SU-DHL-6 (cell line): ENCODE data around the gene SRP72.

Source experiments
- H2AFZ ChIP-seq: fragments of 200-600 bp; sonication (generic); 2 replicates; pipeline ENCODE4 v1.6.1; 2014; ENCODE audit warnings: low read depth, mild to moderate bottlenecking, moderate library complexity, mixed read lengths, antibody characterized with exemption, low read length; ENCODE audit not compliant: severe bottlenecking
- H3F3A ChIP-seq: fragments of 200-600 bp; shearing (Covaris generic); 2 replicates; pipeline ENCODE4 v1.6.0; 2016; ENCODE audit warnings: antibody characterized with exemption, mild to moderate bottlenecking; ENCODE audit not compliant: insufficient read depth
- H3K27ac ChIP-seq: fragments of 200-600 bp; sonication (generic); 2 replicates; pipeline ENCODE4 v1.5.1; 2016; ENCODE audit warnings: low read depth, mild to moderate bottlenecking, low read length, moderate library complexity, mixed read lengths
- H3K27me3 ChIP-seq: fragments of 200-600 bp; sonication (generic), shearing (Covaris generic); 2 replicates; pipeline ENCODE4 v1.6.0; 2014; ENCODE audit warnings: mild to moderate bottlenecking, low read length
- H3K36me3 ChIP-seq: fragments of 200-600 bp; sonication (generic); 2 replicates; pipeline ENCODE4 v1.6.1; 2014; ENCODE audit warnings: mild to moderate bottlenecking, low read length, mixed read lengths
- H3K4me2 ChIP-seq: fragments of 300-600, 200-600 bp; shearing (Covaris generic), sonication (generic); 2 replicates; pipeline ENCODE4 v1.6.0; 2014; ENCODE audit warnings: low read length, low read depth, mild to moderate bottlenecking; ENCODE audit not compliant: poor library complexity, severe bottlenecking
- H3K4me3 ChIP-seq: fragments of 200-600 bp; sonication (generic); 2 replicates; pipeline ENCODE4 v1.5.1; 2014; ENCODE audit warnings: antibody characterized with exemption, low read length, mild to moderate bottlenecking, mixed read lengths; ENCODE audit not compliant: insufficient read depth, poor library complexity, severe bottlenecking
- H3K79me2 ChIP-seq: fragments of 200-600 bp; sonication (generic); 2 replicates; pipeline ENCODE4 v1.6.1; 2014; ENCODE audit warnings: mild to moderate bottlenecking, low read length, moderate library complexity; ENCODE audit not compliant: insufficient read depth
- H3K9ac ChIP-seq: fragments of 200-600 bp; sonication (generic); 2 replicates; pipeline ENCODE4 v1.7.0; 2014; ENCODE audit warnings: mild to moderate bottlenecking, low read length
- H3K9me2 ChIP-seq: fragments of 200-600 bp; sonication (generic); replicated peaks from 2 replicates; pipeline ENCODE4 v1.6.1; 2014; ENCODE audit warnings: low read length; ENCODE audit not compliant: insufficient read depth
- H3K9me3 ChIP-seq: fragments of 200-600 bp; sonication (generic); 2 replicates; pipeline ENCODE4 v1.6.1; 2014; ENCODE audit warnings: low read length, mixed read lengths; ENCODE audit not compliant: insufficient read depth
- H4K20me1 ChIP-seq: fragments of 200-600 bp; sonication (generic); 2 replicates; pipeline ENCODE4 v1.6.1; 2014; ENCODE audit warnings: low read depth, mild to moderate bottlenecking, antibody characterized with exemption, low read length, moderate library complexity, mixed read lengths
- EZH2phosphoT487 ChIP-seq: fragments of 200-600 bp; sonication (generic), shearing (Covaris generic); conservative IDR thresholded peaks from 2 replicates; pipeline ENCODE4 v1.6.1; 2018; ENCODE audit warnings: mild to moderate bottlenecking, antibody characterized with exemption, low read length, moderate library complexity, mixed read lengths
- TF ChIP-seq, protein P1 (sequence below): fragments of 200-600 bp; sonication (generic); IDR thresholded peaks from one replicate; pipeline ENCODE4 v1.5.1; 2017; ENCODE audit warnings: antibody characterized with exemption, mild to moderate bottlenecking, low read length, moderate library complexity; ENCODE audit not compliant: insufficient read depth, poor library complexity, severe bottlenecking

The SRP72 gene

GRCh38 chr4:56450342-56450741, 17.1 kb upstream of the SRP72 start:
- Histone ChIP-seq H3K9me2 (no peaks in the 10 kb centered on the region), H3K27ac (no peak overlapping the region), H3K9me3 (no peaks in the 10 kb centered on the region), H2AFZ (no peak overlapping the region), H3K79me2 (peaks cover 15% of the 10 kb centered on the region; the same call in 1 of the 2 replicates), H3K36me3 (peaks cover 24% of the 10 kb centered on the region; the same call in 1 of the 2 replicates), H3K4me3 (no peak overlapping the region), H3K9ac (no peak overlapping the region), H3K4me2 (no peak overlapping the region), H3F3A (no peaks in the 10 kb centered on the region), H4K20me1 (no peaks in the 10 kb centered on the region), H3K27me3 (no peaks in the 10 kb centered on the region)
- TF ChIP-seq EZH2phosphoT487, result no peak
- TF ChIP-seq, protein P1, sequence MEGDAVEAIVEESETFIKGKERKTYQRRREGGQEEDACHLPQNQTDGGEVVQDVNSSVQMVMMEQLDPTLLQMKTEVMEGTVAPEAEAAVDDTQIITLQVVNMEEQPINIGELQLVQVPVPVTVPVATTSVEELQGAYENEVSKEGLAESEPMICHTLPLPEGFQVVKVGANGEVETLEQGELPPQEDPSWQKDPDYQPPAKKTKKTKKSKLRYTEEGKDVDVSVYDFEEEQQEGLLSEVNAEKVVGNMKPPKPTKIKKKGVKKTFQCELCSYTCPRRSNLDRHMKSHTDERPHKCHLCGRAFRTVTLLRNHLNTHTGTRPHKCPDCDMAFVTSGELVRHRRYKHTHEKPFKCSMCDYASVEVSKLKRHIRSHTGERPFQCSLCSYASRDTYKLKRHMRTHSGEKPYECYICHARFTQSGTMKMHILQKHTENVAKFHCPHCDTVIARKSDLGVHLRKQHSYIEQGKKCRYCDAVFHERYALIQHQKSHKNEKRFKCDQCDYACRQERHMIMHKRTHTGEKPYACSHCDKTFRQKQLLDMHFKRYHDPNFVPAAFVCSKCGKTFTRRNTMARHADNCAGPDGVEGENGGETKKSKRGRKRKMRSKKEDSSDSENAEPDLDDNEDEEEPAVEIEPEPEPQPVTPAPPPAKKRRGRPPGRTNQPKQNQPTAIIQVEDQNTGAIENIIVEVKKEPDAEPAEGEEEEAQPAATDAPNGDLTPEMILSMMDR, result no peak

DNA sequence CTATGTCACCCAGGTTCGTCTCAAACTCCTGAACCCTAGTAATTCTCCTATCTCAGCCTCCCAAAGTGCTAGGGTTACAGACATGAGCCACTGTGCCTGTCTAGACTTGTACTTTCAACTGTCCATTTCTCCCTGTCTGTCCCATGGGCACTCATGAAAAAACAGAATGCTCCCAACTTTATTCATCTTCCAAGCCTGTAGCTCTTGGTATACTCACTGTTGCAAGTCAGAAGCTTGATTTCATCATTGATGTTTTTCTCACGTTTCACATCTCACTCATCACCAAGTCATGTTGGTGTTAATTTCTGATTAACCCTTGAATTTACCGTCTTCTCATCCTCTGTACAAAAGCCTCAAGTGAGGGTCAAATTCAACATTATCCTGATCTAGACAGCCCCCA, 7.3 kb upstream of the SRP72 start:
- Histone ChIP-seq H2AFZ (no peak overlapping the region), H3K27ac (no peak overlapping the region), H3K9ac (no peak overlapping the region), H4K20me1 (no peaks in the 10 kb centered on the region), H3K27me3 (no peaks in the 10 kb centered on the region), H3K9me2 (no peaks in the 10 kb centered on the region), H3K4me3 (no peak overlapping the region), H3K36me3 (peaks cover 11% of the 10 kb centered on the region; the same call in 1 of the 2 replicates), H3K79me2 (no peaks in the 10 kb centered on the region), H3F3A (peaks cover 21% of the 10 kb centered on the region), H3K9me3 (no peaks in the 10 kb centered on the region), H3K4me2 (no peak overlapping the region)
- TF ChIP-seq, protein P1, result no peak
- no peak for TF ChIP-seq EZH2phosphoT487

- Histone ChIP-seq H3K4me2 (no peak overlapping the region), H3K36me3 (peaks cover 7% of the 10 kb centered on the region; the same call in 1 of the 2 replicates), H3K9ac (no peak overlapping the region), H4K20me1 (no peaks in the 10 kb centered on the region), H3K9me2 (no peaks in the 10 kb centered on the region), H3K27ac (no peak overlapping the region), H3K79me2 (peaks cover 13% of the 10 kb centered on the region), H3F3A (peaks cover 25% of the 10 kb centered on the region), H3K9me3 (no peaks in the 10 kb centered on the region), H3K4me3 (no peak overlapping the region), H2AFZ (no peak overlapping the region), H3K27me3 (no peaks in the 10 kb centered on the region)
- TF ChIP-seq, protein P1, result no peak
- no peak for TF ChIP-seq EZH2phosphoT487
Observed at GRCh38 chr4:56462157-56462556, 5.3 kb upstream of the SRP72 start.
